NCI-H526 treated with DMSO at 0.1 percent for 48 hours (cell line): ENCODE data around the gene PHF21A.

Experiments
- DNase-seq: peaks from one replicate; lab custom pipeline; 2025; lab: John Stamatoyannopoulos, UW

PHF21A gene

GRCh38 chr11:46121301-46121723 lies at the start of gene PHF21A:
Gene PHF21A, minus strand, starts transcription at chr11:46121454. Its CDS starts 37,235 bp downstream, at chr11:46084219.
- DNase-seq, result peak; percentile 93

GRCh38 chr11:46170797-46171196 lies 49.5 kb upstream of the PHF21A start:
- DNase-seq, result no peak

- no peak for DNase-seq
Measured at GRCh38 chr11:46162700-46163099, 41.4 kb upstream of the PHF21A start.

- DNase-seq, result no peak
Measured at GRCh38 chr11:46161201-46161600, 39.9 kb upstream of the PHF21A start.

- DNase-seq, result no peak
Measured at GRCh38 chr11:46160100-46160499, 38.8 kb upstream of the PHF21A start.

GRCh38 chr11:46159680-46160079 lies 38.4 kb upstream of the PHF21A start:
- no peak for DNase-seq

GRCh38 chr11:46149826-46150225 lies 28.6 kb upstream of the PHF21A start:
- no peak for DNase-seq

GRCh38 chr11:46149342-46149741 lies 28.1 kb upstream of the PHF21A start:
- DNase-seq, result no peak

- no peak for DNase-seq
Measured at GRCh38 chr11:46144741-46145140, 23.5 kb upstream of the PHF21A start.

- DNase-seq, result no peak
Measured at GRCh38 chr11:46143049-46143806, 22.0 kb upstream of the PHF21A start.

- no peak for DNase-seq
Measured at GRCh38 chr11:46142561-46142960, 21.3 kb upstream of the PHF21A start.

GRCh38 chr11:46141597-46141996 lies 20.3 kb upstream of the PHF21A start:
- DNase-seq, result no peak

- DNase-seq, result no peak
Measured at GRCh38 chr11:46134540-46134939, 13.3 kb upstream of the PHF21A start.

- no peak for DNase-seq
Measured at GRCh38 chr11:46134061-46134460, 12.8 kb upstream of the PHF21A start.

- DNase-seq, result no peak
Measured at GRCh38 chr11:46133119-46133518, 11.9 kb upstream of the PHF21A start.

- peak; percentile 65 for DNase-seq
Measured at GRCh38 chr11:46130286-46130940, 9.2 kb upstream of the PHF21A start.

GRCh38 chr11:46129133-46129532 lies 7.9 kb upstream of the PHF21A start:
- DNase-seq, result no peak

GRCh38 chr11:46127150-46127638 lies 5.9 kb upstream of the PHF21A start:
- no peak for DNase-seq

GRCh38 chr11:46125284-46125683 lies 4.0 kb upstream of the PHF21A start:
- DNase-seq, result no peak

GRCh38 chr11:46122945-46123715 lies 1.9 kb upstream of the PHF21A start:
- DNase-seq, result no peak

- peak; percentile 92 for DNase-seq
Measured at GRCh38 chr11:46121724-46122477, 647 bp upstream of the PHF21A start.
